Hepatocyte (in vitro differentiated cells): ENCODE results near the gene DGCR2. TPM values are rescaled to one million over a fixed set of nuclear protein-coding genes. Genes with fewer than 3 reads are reported as not detected.

Experiments used
- DNase-seq: peaks from one replicate; pipeline ENCODE4 v3.0.0-alpha.2; 2016; ENCODE audit warnings: low spot score
- H2AFZ ChIP-seq: fragments of 200-600 bp; sonication (generic); 2 replicates; pipeline ENCODE4 v1.6.0; 2016; ENCODE audit warnings: antibody characterized with exemption, mild to moderate bottlenecking
- H3K27ac ChIP-seq: fragments of 200-600 bp; sonication (generic); 2 replicates; pipeline ENCODE4 v1.5.1; 2016; ENCODE audit warnings: mild to moderate bottlenecking
- H3K27me3 ChIP-seq: fragments of 200-600 bp; sonication (generic); 2 replicates; pipeline ENCODE4 v1.6.1; 2016
- H3K36me3 ChIP-seq: fragments of 200-600 bp; sonication (generic); replicated peaks from 2 replicates; pipeline ENCODE4 v1.5.1; 2016; ENCODE audit warnings: low read depth; ENCODE audit not compliant: insufficient read depth
- H3K4me1 ChIP-seq: fragments of 200-600 bp; sonication (generic); 2 replicates; pipeline ENCODE4 v1.5.1; 2016; ENCODE audit warnings: mild to moderate bottlenecking, moderate library complexity; ENCODE audit not compliant: insufficient read depth
- H3K4me2 ChIP-seq: fragments of 200-600 bp; sonication (generic); 2 replicates; pipeline ENCODE4 v1.6.0; 2016
- H3K4me3 ChIP-seq: fragments of 200-600 bp; sonication (generic); 2 replicates; pipeline ENCODE4 v1.5.1; 2016; ENCODE audit warnings: mild to moderate bottlenecking
- H3K79me2 ChIP-seq: fragments of 200-600 bp; sonication (generic); 2 replicates; pipeline ENCODE4 v1.6.0; 2017; ENCODE audit warnings: mild to moderate bottlenecking
- H3K9me2 ChIP-seq: fragments of 200-600 bp; sonication (generic); replicated peaks from 2 replicates; pipeline ENCODE4 v1.6.0; 2017; ENCODE audit warnings: mild to moderate bottlenecking; ENCODE audit not compliant: insufficient read depth
- H3K9me3 ChIP-seq: fragments of 200-600 bp; sonication (generic); 2 replicates; pipeline ENCODE4 v1.5.1; 2016; ENCODE audit warnings: low read depth, mild to moderate bottlenecking
- H4K20me1 ChIP-seq: fragments of 200-600 bp; sonication (generic); 2 replicates; pipeline ENCODE4 v1.6.0; 2016; ENCODE audit warnings: mild to moderate bottlenecking; ENCODE audit not compliant: insufficient read depth, poor library complexity, severe bottlenecking
- CTCF ChIP-seq: fragments of 200-600 bp; sonication (generic); IDR thresholded peaks from 2 replicates; pipeline ENCODE4 v1.5.1; 2016; ENCODE audit warnings: antibody characterized with exemption, mild to moderate bottlenecking; ENCODE audit not compliant: poor library complexity
- EZH2 ChIP-seq: fragments of 200-600 bp; sonication (generic); IDR thresholded peaks from 2 replicates; pipeline ENCODE4 v1.6.1; 2016; ENCODE audit warnings: antibody characterized with exemption, mild to moderate bottlenecking, borderline replicate concordance
- EZH2phosphoT487 ChIP-seq: fragments of 200-600 bp; sonication (generic); IDR thresholded peaks from one replicate; pipeline ENCODE4 v1.6.1; 2018; ENCODE audit warnings: antibody characterized with exemption, mild to moderate bottlenecking, low read depth, moderate library complexity; ENCODE audit not compliant: unreplicated experiment, severe bottlenecking
- WGBS: methylation state at CpG from one replicate; pipeline ENCODE4 v1.1.6; 2016; ENCODE audit warnings: low lambda C conversion rate; ENCODE audit errors: missing lambda C conversion rate; 5-methylcytosine and 5-hydroxymethylcytosine counted together
- polyA plus RNA-seq: library from polyadenylated mRNA; unstranded; fragments of >200 nt; fragmentation: Nextera tagmentation; extraction: Ambion mirVana; gene quantifications from 2 replicates; pipeline ENCODE4 v1.2.1, GENCODE V29; 2016
- total RNA-seq: library from RNA; depleted of rRNA; stranded (reverse); fragments of >200 nt; gene quantifications from 2 replicates; pipeline ENCODE4 v1.2.3, GENCODE V29; 2014

The DGCR2 gene
- total and polyA plus RNA-seq, 2 experiments from 2014 or later, result 61.5 to 67.2 TPM

- Histone ChIP-seq H3K36me3 (no peaks in the 10 kb centered on the region), H3K27ac (no peak overlapping the region), H3K27me3 (peaks cover 20% of the 10 kb centered on the region), H3K4me1 (peaks cover 3% of the 10 kb centered on the region), H3K79me2 (no peaks in the 10 kb centered on the region), H3K4me3 (no peak overlapping the region), H4K20me1 (no peaks in the 10 kb centered on the region), H3K9me2 (no peaks in the 10 kb centered on the region), H3K4me2 (no peak overlapping the region), H2AFZ (no peak overlapping the region), H3K9me3 (no peaks in the 10 kb centered on the region)
- TF ChIP-seq CTCF, result no peak
- no peak for TF ChIP-seq EZH2phosphoT487
- no peak for TF ChIP-seq EZH2
- no peak for DNase-seq
- WGBS, result 97% methylated on average over 9 of the region's 9 CpGs
Measured at GRCh38 chr22:18995327-18995711, 126.9 kb downstream of the DGCR2 start.

GRCh38 chr22:18994701-18995326 lies 127.4 kb downstream of the DGCR2 start:
- H4K20me1 ChIP-seq, result no peaks in the 10 kb centered on the region
- peak; percentile 61 for DNase-seq
- no peaks in the 10 kb centered on the region for H3K9me3 ChIP-seq
- peak overlapping the region; percentile 46 for H3K4me2 ChIP-seq
- peaks cover 3% of the 10 kb centered on the region for H3K4me1 ChIP-seq
- H3K27ac ChIP-seq, result no peak overlapping the region
- no peaks in the 10 kb centered on the region for H3K9me2 ChIP-seq
- H3K36me3 ChIP-seq, result no peaks in the 10 kb centered on the region
- H2AFZ ChIP-seq, result no peak overlapping the region
- TF ChIP-seq EZH2, result no peak
- TF ChIP-seq CTCF, result no peak
- TF ChIP-seq EZH2phosphoT487, result no peak
- H3K27me3 ChIP-seq, result peaks cover 20% of the 10 kb centered on the region
- H3K79me2 ChIP-seq, result no peaks in the 10 kb centered on the region
- WGBS, result 34% methylated on average over 15 of the region's 15 CpGs
- H3K4me3 ChIP-seq, result no peak overlapping the region

- Histone ChIP-seq H3K9me3 (no peaks in the 10 kb centered on the region), H3K4me3 (no peak overlapping the region), H4K20me1 (no peaks in the 10 kb centered on the region), H3K4me1 (peaks cover 3% of the 10 kb centered on the region), H3K9me2 (no peaks in the 10 kb centered on the region), H3K79me2 (no peaks in the 10 kb centered on the region), H3K27ac (no peak overlapping the region), H3K36me3 (no peaks in the 10 kb centered on the region), H3K27me3 (peaks cover 20% of the 10 kb centered on the region), H2AFZ (no peak overlapping the region), H3K4me2 (no peak overlapping the region)
- DNase-seq, result no peak
- TF ChIP-seq EZH2 (no peak), EZH2phosphoT487 (no peak), CTCF (no peak)
- WGBS, result 93% methylated on average over 17 of the region's 17 CpGs
Measured at GRCh38 chr22:18994056-18994455, 128.2 kb downstream of the DGCR2 start.

GRCh38 chr22:18992543-18993198 lies 129.5 kb downstream of the DGCR2 start:
- H3K36me3 ChIP-seq, result no peaks in the 10 kb centered on the region
- no peaks in the 10 kb centered on the region for H3K79me2 ChIP-seq
- H3K4me2 ChIP-seq, result no peak overlapping the region
- H3K9me3 ChIP-seq, result no peaks in the 10 kb centered on the region
- H4K20me1 ChIP-seq, result no peaks in the 10 kb centered on the region
- no peak overlapping the region for H3K27ac ChIP-seq
- DNase-seq, result no peak
- 98% methylated on average over 10 of the region's 10 CpGs for WGBS
- no peaks in the 10 kb centered on the region for H3K9me2 ChIP-seq
- TF ChIP-seq CTCF, result no peak
- TF ChIP-seq EZH2, result no peak
- no peak for TF ChIP-seq EZH2phosphoT487
- H3K27me3 ChIP-seq, result peaks cover 12% of the 10 kb centered on the region
- no peak overlapping the region for H2AFZ ChIP-seq
- peaks cover 3% of the 10 kb centered on the region for H3K4me1 ChIP-seq
- H3K4me3 ChIP-seq, result no peak overlapping the region
